Cardiac fibroblast (primary cell): ENCODE measurements around the gene CDH9.
A peak's percentile ranks its signal among the peaks of the same experiment; 100 is the strongest.

Source experiments
- DNase-seq, 2 donors: peaks; one replicate each; pipeline versions ENCODE4 v3.0.0 to v3.0.0-alpha.2; 2010; ENCODE audit warnings: low read depth in 2 of 2
- H3K4me3 ChIP-seq, 2 donors: replicated peaks in 1 of 2; 1 replicate in 1 of 2; 2 replicates in 1 of 2; pipeline ENCODE4 v1.5.1; 2011; ENCODE audit warnings: low read depth in 2 of 2, low read length in 2 of 2, mild to moderate bottlenecking in 2 of 2, moderate library complexity in 1 of 2
- CTCF ChIP-seq: IDR thresholded peaks from one replicate; pipeline ENCODE4 v1.5.1; 2011; ENCODE audit warnings: low read depth, mild to moderate bottlenecking, low read length, inconsistent platforms

CDH9 gene

GRCh38 chr5:26981750-26982149 lies 56.6 kb downstream of the CDH9 start:
- no peak overlapping the region for H3K4me3 ChIP-seq
- DNase-seq, result no peak
- no peak for TF ChIP-seq CTCF

- no peak for TF ChIP-seq CTCF
- no peak overlapping the region for H3K4me3 ChIP-seq
- DNase-seq, result no peak
Observed at GRCh38 chr5:26959290-26959689, 79.1 kb downstream of the CDH9 start.

- H3K4me3 ChIP-seq, result no peak overlapping the region
- no peak for TF ChIP-seq CTCF
- DNase-seq, result no peak
Observed at GRCh38 chr5:26955161-26955560, 83.2 kb downstream of the CDH9 start.

- no peak for DNase-seq
- no peak overlapping the region for H3K4me3 ChIP-seq
- TF ChIP-seq CTCF, result no peak
Observed at GRCh38 chr5:26948921-26949320, 89.5 kb downstream of the CDH9 start.

- no peak overlapping the region for H3K4me3 ChIP-seq
- DNase-seq, result no peak
- TF ChIP-seq CTCF, result no peak
Observed at GRCh38 chr5:26945901-26946300, 92.5 kb downstream of the CDH9 start.

GRCh38 chr5:26942481-26942880 lies 95.9 kb downstream of the CDH9 start:
- H3K4me3 ChIP-seq, result no peak overlapping the region
- no peak for TF ChIP-seq CTCF

GRCh38 chr5:26940994-26941393 lies 97.4 kb downstream of the CDH9 start:
- TF ChIP-seq CTCF, result no peak
- DNase-seq, result no peak
- H3K4me3 ChIP-seq, result no peak overlapping the region

More at GRCh38 chr5:26942481-26942880, 95.9 kb downstream of the CDH9 start:
- DNase-seq, result peak in 1 of 2 donors; percentile 3
